ENCODE measurements around the gene ARSI. TPM values are rescaled to one million over a fixed set of nuclear protein-coding genes. Genes with fewer than 3 reads are reported as not detected.

ARSI gene
- total RNA-seq, 4 donors from 2014 or later = 1.6 to 4.5 (median 2.6) TPM

- H3K4me3 ChIP-seq (ENCODE audit: low read depth, poor library complexity, severe bottlenecking) = no peak overlapping the region
- no peak for DNase-seq (ENCODE audit: low spot score in 2 of 2)
- TF ChIP-seq, protein P1, sequence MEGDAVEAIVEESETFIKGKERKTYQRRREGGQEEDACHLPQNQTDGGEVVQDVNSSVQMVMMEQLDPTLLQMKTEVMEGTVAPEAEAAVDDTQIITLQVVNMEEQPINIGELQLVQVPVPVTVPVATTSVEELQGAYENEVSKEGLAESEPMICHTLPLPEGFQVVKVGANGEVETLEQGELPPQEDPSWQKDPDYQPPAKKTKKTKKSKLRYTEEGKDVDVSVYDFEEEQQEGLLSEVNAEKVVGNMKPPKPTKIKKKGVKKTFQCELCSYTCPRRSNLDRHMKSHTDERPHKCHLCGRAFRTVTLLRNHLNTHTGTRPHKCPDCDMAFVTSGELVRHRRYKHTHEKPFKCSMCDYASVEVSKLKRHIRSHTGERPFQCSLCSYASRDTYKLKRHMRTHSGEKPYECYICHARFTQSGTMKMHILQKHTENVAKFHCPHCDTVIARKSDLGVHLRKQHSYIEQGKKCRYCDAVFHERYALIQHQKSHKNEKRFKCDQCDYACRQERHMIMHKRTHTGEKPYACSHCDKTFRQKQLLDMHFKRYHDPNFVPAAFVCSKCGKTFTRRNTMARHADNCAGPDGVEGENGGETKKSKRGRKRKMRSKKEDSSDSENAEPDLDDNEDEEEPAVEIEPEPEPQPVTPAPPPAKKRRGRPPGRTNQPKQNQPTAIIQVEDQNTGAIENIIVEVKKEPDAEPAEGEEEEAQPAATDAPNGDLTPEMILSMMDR (IDR thresholded peaks at IDR 0.05) = no peak
- TF ChIP-seq POLR2A (IDR thresholded peaks at IDR 0.05) = no peak
- intact Hi-C loops (cut with DNase I; ENCODE audit: low total_unique reads) = no loop called here
- 82% methylated on average over 6 of the region's 6 CpGs for WGBS, 2 donors
Observed at GRCh38 chr5:150258130-150258529, 44.6 kb downstream of the ARSI start.

DNA sequence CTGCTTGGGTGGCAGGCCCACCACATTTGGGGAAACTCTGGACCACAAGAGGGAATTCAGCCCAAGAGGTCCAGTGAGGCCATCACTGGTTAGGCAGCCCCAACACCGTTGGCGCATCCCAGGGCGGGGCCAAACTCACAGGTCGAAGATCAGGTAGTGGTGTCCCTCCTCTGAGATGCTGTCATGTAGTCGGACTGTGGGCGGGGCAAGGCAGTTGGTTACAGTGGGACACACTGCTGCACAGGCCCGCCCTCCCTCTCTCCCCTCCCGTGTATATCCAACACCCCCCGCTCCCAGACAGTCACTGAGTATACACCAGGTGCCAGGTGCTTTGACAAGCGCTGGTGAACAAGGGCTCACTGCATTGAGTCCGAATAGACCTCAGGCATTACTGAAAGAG is 45.3 kb downstream of the ARSI start:
- no peak overlapping the region for H3K4me3 ChIP-seq (ENCODE audit: low read depth, poor library complexity, severe bottlenecking)
- DNase-seq (ENCODE audit: low spot score in 2 of 2) = no peak
- 85 to 86% methylated on average over 11 of the region's 11 CpGs for WGBS, 2 donors
- intact Hi-C loops (cut with DNase I; ENCODE audit: low total_unique reads) = no loop called here
- TF ChIP-seq POLR2A (IDR thresholded peaks at IDR 0.05) = no peak
- TF ChIP-seq, protein P1 (IDR thresholded peaks at IDR 0.05) = no peak

GRCh38 chr5:150256410-150257064 is 46.2 kb downstream of the ARSI start:
- TF ChIP-seq, protein P1 (IDR thresholded peaks at IDR 0.05) = no peak
- no peak for TF ChIP-seq POLR2A (IDR thresholded peaks at IDR 0.05)
- DNase-seq (ENCODE audit: low spot score in 2 of 2) = no peak
- intact Hi-C loops (cut with DNase I; ENCODE audit: low total_unique reads) = no loop called here
- 71 to 83% methylated on average over 12 of the region's 12 CpGs for WGBS, 2 donors
- no peak overlapping the region for H3K4me3 ChIP-seq (ENCODE audit: low read depth, poor library complexity, severe bottlenecking)

DNA sequence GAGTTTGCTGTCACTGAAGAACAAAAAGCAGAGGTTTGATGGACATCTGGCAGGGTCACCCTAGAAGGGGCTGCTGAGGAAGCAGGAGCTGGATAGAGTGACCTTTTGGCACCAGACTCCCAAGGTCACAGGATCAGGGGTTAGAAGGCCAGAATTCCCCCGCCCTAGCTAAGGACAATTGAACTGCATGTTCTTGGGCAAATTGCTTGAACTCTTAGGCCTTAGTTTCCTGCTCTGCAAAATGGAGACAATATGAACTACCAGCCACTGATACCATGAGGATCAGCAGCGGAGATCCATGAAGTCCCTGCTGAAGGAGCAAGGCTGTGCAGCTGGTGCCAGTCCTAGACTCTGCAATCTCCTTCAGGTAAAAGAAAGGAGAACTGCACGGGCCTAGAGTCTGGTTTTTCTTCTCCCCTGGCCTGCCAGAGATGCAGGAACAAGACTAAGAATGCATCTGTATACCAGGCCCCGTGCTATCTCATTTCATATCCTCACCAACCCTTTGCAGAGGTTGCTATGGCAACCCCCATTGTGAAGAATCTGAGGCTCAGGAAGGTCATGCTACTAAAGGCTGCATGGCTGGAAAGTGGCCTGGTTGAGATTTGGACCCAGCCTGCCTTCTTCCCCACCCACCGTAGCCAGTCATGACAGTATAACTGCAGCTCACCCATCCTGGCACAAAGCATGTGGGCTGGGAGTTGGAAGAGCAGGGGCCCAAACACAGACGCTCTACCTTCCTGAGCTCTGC is 46.9 kb downstream of the ARSI start:
- no peak for TF ChIP-seq POLR2A (IDR thresholded peaks at IDR 0.05)
- TF ChIP-seq, protein P1 (IDR thresholded peaks at IDR 0.05) = no peak
- intact Hi-C loops (cut with DNase I; ENCODE audit: low total_unique reads) = no loop called here
- H3K4me3 ChIP-seq (ENCODE audit: low read depth, poor library complexity, severe bottlenecking) = no peak overlapping the region
- no peak for DNase-seq (ENCODE audit: low spot score in 2 of 2)
- WGBS, 2 donors = 71 to 85% methylated on average over 5 to 6 of the region's 6 CpGs

GRCh38 chr5:150254774-150255173 is 47.9 kb downstream of the ARSI start:
- intact Hi-C loops (cut with DNase I; ENCODE audit: low total_unique reads) = no loop called here
- DNase-seq (ENCODE audit: low spot score in 2 of 2) = no peak
- H3K4me3 ChIP-seq (ENCODE audit: low read depth, poor library complexity, severe bottlenecking) = no peak overlapping the region
- TF ChIP-seq, protein P1 (IDR thresholded peaks at IDR 0.05) = no peak
- TF ChIP-seq POLR2A (IDR thresholded peaks at IDR 0.05) = no peak
- WGBS, 2 donors = 74 to 85% methylated on average over 4 of the region's 4 CpGs

Measured in lower leg skin (tissue), 4 donors.